A549 treated with ZK216348 at 1 μM for 4 hours (cell line): Measurements from ENCODE around the gene HS3ST3B1. TPM values are rescaled to one million over a fixed set of nuclear protein-coding genes. Genes with fewer than 3 reads are reported as not detected.

Experiments
- total RNA-seq: library from RNA; stranded (reverse); fragments of 200-300 nt; extraction: Qiagen RNA extraction; gene quantifications from 5 replicates; pipeline ENCODE4 v1.2.3, GENCODE V29; 2022; ENCODE audit warnings: low read depth

The HS3ST3B1 gene
- total RNA-seq: 0.52 to 0.73 TPM (median 0.68 TPM) in 5 replicates

DNA sequence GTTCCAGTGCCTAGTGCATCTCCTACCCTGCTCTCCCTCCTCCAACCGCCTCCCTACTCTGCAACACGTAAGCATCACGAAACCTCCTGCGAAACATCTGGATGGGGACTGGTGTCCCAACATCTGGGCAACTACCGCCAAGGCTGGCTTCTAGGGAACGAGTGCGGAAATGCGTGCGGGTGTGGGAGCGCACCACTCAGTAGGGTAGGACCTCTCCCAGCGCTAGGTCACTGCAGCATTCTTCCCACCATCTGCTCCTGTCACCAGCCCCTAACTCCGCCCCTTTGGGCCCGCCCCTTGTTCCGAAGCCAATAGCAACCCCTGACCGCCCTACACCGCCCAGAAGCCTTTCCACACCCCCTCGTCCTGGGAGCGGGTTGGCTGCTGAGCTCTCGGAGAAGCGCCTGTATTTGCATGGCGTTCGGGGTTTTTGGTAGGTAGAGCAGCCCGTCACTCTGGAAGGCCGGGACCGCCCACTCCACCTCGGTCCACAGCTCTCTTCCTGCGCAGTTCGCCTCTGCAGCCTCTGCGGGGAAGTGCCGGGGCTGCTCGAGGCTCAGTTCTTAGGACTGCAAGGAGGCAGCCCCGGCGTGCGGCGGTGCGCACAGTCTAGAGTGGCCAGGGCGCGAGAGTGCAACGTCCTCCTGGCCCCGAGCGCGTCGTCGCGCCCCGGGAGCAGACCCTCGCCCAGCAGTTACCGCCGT lies at the start of gene HS3ST3B1:
Gene HS3ST3B1 (plus strand): TSS at position 507 of the 704 bp plus-strand sequence. CDS start 438 bp downstream, outside the sequence.

Other genes starting within 250 kb of the HS3ST3B1 start
- gene COX10, start 231.6 kb upstream of the HS3ST3B1 start, total RNA-seq: 17.1 to 20.2 TPM (median 17.8 TPM) in 5 replicates
- gene CDRT15, start 64.2 kb upstream of the HS3ST3B1 start, total RNA-seq: not detected in 5 replicates